Testis (tissue), 3 donors: ENCODE results near the gene DOCK11. TPM values are rescaled to one million over a fixed set of nuclear protein-coding genes. Genes with fewer than 3 reads are reported as not detected.
"Not testable (repeated sequence)": the region's sequence is repeated elsewhere in the genome, so short reads cannot be mapped to it uniquely, and the experiment has no call there.

Experiments used
- DNase-seq: peaks from one replicate; pipeline ENCODE4 v3.0.0-alpha.2; 2019
- H3K27ac ChIP-seq, 2 donors: fragments of 200-600 bp; sonication (generic); one replicate each; pipeline ENCODE4 v1.5.1; 2019
- H3K27me3 ChIP-seq: fragments of 200-600 bp; sonication (generic); one replicate; pipeline ENCODE4 v1.5.1; 2019
- H3K36me3 ChIP-seq: fragments of 200-600 bp; sonication (generic); one replicate; pipeline ENCODE4 v1.5.1; 2017; ENCODE audit warnings: low read depth; ENCODE audit errors: missing control alignments
- H3K4me1 ChIP-seq: fragments of 200-600 bp; sonication (generic); one replicate; pipeline ENCODE4 v1.5.1; 2019
- H3K4me3 ChIP-seq, 2 donors: fragments of 200-600 bp; sonication (generic); one replicate each; pipeline ENCODE4 v1.5.1; 2017 to 2019
- H3K9me3 ChIP-seq: fragments of 200-600 bp; sonication (generic); one replicate; pipeline ENCODE4 v1.5.1; 2017
- CTCF ChIP-seq, 3 experiments: fragments of 450-650 bp in 2 of 3; fragments of 200-600 bp in 1 of 3; sonication (generic) in 1 of 3; IDR thresholded peaks; one replicate each; pipeline ENCODE4 v1.5.1; 2016 to 2019; ENCODE audit warnings: antibody characterized with exemption in 3 of 3, mild to moderate bottlenecking in 2 of 3, moderate library complexity in 1 of 3
- POLR2A ChIP-seq: fragments of 450-650 bp; IDR thresholded peaks from one replicate; pipeline ENCODE4 v1.6.1; 2017; ENCODE audit warnings: antibody characterized with exemption, mild to moderate bottlenecking, moderate library complexity
- WGBS, 2 donors: methylation state at CpG; one replicate each; pipeline ENCODE4 v1.1.5; 2018; 5-methylcytosine and 5-hydroxymethylcytosine counted together
- intact Hi-C: fragments of 100-400 bp; cut with DNase I; formaldehyde crosslinking; loops from one replicate; pipeline ENCODE4 v1.15.1; 2023; ENCODE audit warnings: low total_unique reads
- polyA plus RNA-seq: library from polyadenylated mRNA; stranded (reverse); fragments of 350-450 nt; fragmentation: Illumina TruSeq; extraction: RNeasy Lipid Tissue Mini Kit (QIAGEN cat#74804); gene quantifications from one replicate; pipeline ENCODE4 v1.2.3, GENCODE V29; 2014; ENCODE audit warnings: low read depth, low replicate concordance; ENCODE audit not compliant: insufficient read depth
- small RNA-seq, 2 donors: library from RNA; depleted of rRNA; stranded (forward); fragments of <200 nt; gene quantifications; one replicate each; pipeline ENCODE3, GENCODE V24; 2016
- total RNA-seq, 2 donors: library from RNA; depleted of rRNA; stranded (reverse); fragments of >200 nt; gene quantifications; one replicate each; pipeline ENCODE4 v1.2.3, GENCODE V29; 2016

Gene DOCK11
- total and polyA plus RNA-seq, 3 donors from 2014 or later, result 4.3 to 5.9 (median 5.8) TPM

GRCh38 chrX:118729042-118729652, 233.5 kb downstream of the DOCK11 start:
- 51 to 88% methylated on average over 2 to 3 of the region's 3 CpGs for WGBS, 2 donors
- DNase-seq, result no peak
- Histone ChIP-seq H3K4me3 (no peak overlapping the region), H3K27me3 (no peaks in the 10 kb centered on the region), H3K4me1 (no peaks in the 10 kb centered on the region), H3K36me3 (no peaks in the 10 kb centered on the region), H3K27ac (no peak overlapping the region), H3K9me3 (no peaks in the 10 kb centered on the region)
- TF ChIP-seq CTCF (IDR thresholded peaks at IDR 0.05), result no peak
- no peak for TF ChIP-seq POLR2A
- intact Hi-C loops, result no loop called here

GRCh38 chrX:118730500-118731247, 235.1 kb downstream of the DOCK11 start:
- intact Hi-C loops, result no loop called here

GRCh38 chrX:118732551-118732950, 236.9 kb downstream of the DOCK11 start:
- 100% methylated on average over 1 to 3 of the region's 3 CpGs for WGBS, 2 donors
- intact Hi-C loops, H3K27me3 ChIP-seq, H3K36me3 ChIP-seq, H3K4me3 ChIP-seq, H3K27ac ChIP-seq, H3K4me1 ChIP-seq, DNase-seq, H3K9me3 ChIP-seq: not testable (repeated sequence)

More at GRCh38 chrX:118730500-118731247, 235.1 kb downstream of the DOCK11 start:
- no peak for DNase-seq
- no peaks in the 10 kb centered on the region for H3K4me1 ChIP-seq
- no peak overlapping the region for H3K27ac ChIP-seq
- no peak overlapping the region for H3K4me3 ChIP-seq
- TF ChIP-seq POLR2A (no peak), CTCF (IDR thresholded peaks at IDR 0.05) (no peak)
- no peaks in the 10 kb centered on the region for H3K9me3 ChIP-seq
- no peaks in the 10 kb centered on the region for H3K36me3 ChIP-seq
- 65 to 71% methylated on average over 4 of the region's 4 CpGs for WGBS, 2 donors
- no peaks in the 10 kb centered on the region for H3K27me3 ChIP-seq

GRCh38 chrX:118734909-118735308, 239.3 kb downstream of the DOCK11 start:
- intact Hi-C loops, result no loop called here
- Histone ChIP-seq H3K36me3 (no peaks in the 10 kb centered on the region), H3K4me1 (no peaks in the 10 kb centered on the region), H3K9me3 (no peaks in the 10 kb centered on the region), H3K4me3 (no peak overlapping the region), H3K27me3 (no peaks in the 10 kb centered on the region), H3K27ac (no peak overlapping the region)
- DNase-seq, result no peak
- no peak for TF ChIP-seq CTCF (IDR thresholded peaks at IDR 0.05)
- TF ChIP-seq POLR2A, result no peak
- WGBS, 2 donors, result 89 to 90% methylated on average over 2 of the region's 2 CpGs

Small RNA genes within 50 kb of the gene (small RNA-seq; reads per million reads assigned to genes)
- 0 reads per million in 2 donors for gene RF00019

Other genes with a start within 250 kb of the DOCK11 start
- 10 to 100 TPM; 25.0 to 26.8 TPM for gene WDR44, start 149.7 kb upstream of the DOCK11 start, total RNA-seq
- gene WDR44, start 149.7 kb upstream of the DOCK11 start, polyA plus RNA-seq, result 13.1 TPM
- 10 to 100 TPM; 28.8 to 30.7 TPM for gene IL13RA1, start 231.8 kb downstream of the DOCK11 start, total RNA-seq
- gene IL13RA1, start 231.8 kb downstream of the DOCK11 start, polyA plus RNA-seq, result 37.4 TPM